Epithelial cell of esophagus (primary cell): ENCODE data around the gene NEAT1.

ENCODE experiments used
- DNase-seq: peaks from one replicate; pipeline ENCODE4 v3.0.0; 2010; ENCODE audit warnings: low read depth
- H3K4me3 ChIP-seq: 2 replicates; pipeline ENCODE4 v1.5.1; 2011; ENCODE audit warnings: mild to moderate bottlenecking, low read length, control low read depth
- TF ChIP-seq, protein P1 (sequence below): IDR thresholded peaks from 2 replicates; pipeline ENCODE4 v1.5.1; 2011; ENCODE audit warnings: low read depth, mild to moderate bottlenecking, low read length, control low read depth, inconsistent platforms; ENCODE audit not compliant: insufficient read depth; ENCODE audit errors: missing control alignments

The NEAT1 gene

DNA sequence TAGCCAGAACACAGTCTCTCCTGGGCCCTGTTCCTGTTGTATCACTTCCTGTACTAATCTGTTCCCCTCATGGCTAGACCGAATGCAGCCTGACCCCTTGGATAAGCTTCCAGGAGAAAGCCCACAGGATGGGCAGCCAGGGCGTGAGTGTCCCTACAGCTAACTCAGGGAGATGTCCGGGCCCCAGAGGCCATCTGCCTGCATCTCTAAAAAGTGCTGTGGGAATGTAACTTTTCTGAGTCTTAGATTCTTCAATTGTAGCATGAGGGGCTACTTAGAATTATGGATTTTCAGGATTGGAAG is 68.5 kb downstream of the NEAT1 start:
- H3K4me3 ChIP-seq: no peak overlapping the region
- DNase-seq: no peak
- TF ChIP-seq, protein P1, sequence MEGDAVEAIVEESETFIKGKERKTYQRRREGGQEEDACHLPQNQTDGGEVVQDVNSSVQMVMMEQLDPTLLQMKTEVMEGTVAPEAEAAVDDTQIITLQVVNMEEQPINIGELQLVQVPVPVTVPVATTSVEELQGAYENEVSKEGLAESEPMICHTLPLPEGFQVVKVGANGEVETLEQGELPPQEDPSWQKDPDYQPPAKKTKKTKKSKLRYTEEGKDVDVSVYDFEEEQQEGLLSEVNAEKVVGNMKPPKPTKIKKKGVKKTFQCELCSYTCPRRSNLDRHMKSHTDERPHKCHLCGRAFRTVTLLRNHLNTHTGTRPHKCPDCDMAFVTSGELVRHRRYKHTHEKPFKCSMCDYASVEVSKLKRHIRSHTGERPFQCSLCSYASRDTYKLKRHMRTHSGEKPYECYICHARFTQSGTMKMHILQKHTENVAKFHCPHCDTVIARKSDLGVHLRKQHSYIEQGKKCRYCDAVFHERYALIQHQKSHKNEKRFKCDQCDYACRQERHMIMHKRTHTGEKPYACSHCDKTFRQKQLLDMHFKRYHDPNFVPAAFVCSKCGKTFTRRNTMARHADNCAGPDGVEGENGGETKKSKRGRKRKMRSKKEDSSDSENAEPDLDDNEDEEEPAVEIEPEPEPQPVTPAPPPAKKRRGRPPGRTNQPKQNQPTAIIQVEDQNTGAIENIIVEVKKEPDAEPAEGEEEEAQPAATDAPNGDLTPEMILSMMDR: no peak

DNA sequence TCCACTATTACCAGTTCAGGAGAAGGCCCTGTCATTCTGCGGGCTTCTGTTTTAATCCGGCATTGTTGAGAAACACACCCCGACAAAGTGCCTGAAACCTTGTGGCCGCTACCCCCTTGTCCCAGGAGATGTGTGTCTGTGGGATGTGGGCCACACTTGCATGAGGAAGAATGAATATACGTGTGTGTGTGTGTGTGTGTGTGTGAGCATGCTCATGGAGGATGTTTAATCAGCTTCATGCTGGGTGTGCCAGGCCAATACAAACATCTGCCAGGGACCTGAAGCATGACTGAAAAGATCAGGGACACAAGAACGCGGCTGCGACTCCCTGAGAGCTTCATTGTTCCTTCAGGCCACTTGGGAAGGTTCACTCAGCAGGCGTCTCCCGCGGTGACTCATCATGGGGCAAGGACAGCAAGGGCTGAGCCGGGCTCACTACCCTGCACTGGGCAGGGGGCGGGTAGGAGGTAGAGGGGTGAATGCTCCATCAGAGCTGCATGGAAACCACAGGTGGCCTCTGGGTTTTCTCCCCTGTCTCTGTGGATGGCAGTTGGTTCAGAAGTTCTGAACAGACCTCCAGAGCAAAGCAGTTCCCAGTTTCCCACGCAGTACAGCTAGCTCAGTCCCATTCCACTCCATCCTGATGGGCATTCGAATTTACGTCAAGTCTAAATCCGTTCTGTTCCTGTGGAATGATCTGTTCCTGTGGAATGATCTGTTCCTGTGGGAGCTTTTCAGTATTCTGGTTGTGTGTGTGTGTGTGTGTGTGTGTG is 69.2 kb downstream of the NEAT1 start:
- H3K4me3 ChIP-seq: peak overlapping the region; percentile 3
- peak; percentile 90 for DNase-seq
- TF ChIP-seq, protein P1: no peak

DNA sequence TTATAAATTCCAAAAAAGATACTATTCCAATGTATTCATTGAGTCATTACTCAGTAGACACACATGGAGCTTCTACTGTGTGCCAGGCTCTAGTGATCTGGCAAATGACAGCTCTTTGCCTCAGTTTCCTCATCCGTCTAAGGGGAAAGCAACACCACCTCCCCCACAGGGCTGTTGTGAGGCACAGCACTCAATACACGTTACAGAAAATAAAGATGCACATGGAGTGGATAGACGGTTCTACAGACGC is 69.7 kb downstream of the NEAT1 start:
- no peak for DNase-seq
- TF ChIP-seq, protein P1: no peak
- H3K4me3 ChIP-seq: no peak overlapping the region

DNA sequence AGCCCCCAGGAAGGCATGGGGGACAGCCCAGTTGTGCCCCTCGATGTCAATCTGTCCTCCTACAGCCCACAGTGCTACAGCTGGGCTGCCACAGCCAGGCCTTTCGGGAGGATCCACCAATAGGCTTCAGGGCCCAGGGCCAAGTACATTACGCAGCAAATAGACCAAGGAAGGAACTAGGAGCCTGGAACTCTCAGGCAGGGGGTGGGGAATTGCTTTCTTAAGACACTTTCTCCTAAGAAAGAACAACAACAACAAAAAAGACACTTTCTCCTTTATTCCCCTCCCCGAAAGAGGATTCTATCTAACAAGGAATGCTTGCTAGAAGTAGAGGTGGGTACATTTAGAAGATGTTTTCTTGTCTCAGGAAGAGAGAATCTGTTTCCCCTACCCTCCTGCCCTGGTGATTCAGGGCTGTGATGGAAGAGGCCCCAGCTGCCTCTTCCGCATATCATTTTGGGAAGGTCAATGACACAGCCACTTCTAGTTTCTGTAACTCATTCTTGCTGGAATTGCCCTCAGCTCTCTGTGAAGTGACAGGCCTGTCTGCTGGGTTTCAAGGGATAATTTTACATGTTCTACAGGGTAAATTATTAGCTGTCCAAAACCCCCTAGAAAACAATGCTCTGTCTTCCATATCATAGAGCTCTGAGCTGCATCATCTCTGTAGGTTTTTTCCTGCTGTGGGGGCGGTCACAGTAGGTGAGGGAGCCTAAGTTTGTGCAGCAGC is 70.2 kb downstream of the NEAT1 start:
- TF ChIP-seq, protein P1: no peak
- peak overlapping the region; percentile 30 for H3K4me3 ChIP-seq
- DNase-seq: peak; percentile 92

DNA sequence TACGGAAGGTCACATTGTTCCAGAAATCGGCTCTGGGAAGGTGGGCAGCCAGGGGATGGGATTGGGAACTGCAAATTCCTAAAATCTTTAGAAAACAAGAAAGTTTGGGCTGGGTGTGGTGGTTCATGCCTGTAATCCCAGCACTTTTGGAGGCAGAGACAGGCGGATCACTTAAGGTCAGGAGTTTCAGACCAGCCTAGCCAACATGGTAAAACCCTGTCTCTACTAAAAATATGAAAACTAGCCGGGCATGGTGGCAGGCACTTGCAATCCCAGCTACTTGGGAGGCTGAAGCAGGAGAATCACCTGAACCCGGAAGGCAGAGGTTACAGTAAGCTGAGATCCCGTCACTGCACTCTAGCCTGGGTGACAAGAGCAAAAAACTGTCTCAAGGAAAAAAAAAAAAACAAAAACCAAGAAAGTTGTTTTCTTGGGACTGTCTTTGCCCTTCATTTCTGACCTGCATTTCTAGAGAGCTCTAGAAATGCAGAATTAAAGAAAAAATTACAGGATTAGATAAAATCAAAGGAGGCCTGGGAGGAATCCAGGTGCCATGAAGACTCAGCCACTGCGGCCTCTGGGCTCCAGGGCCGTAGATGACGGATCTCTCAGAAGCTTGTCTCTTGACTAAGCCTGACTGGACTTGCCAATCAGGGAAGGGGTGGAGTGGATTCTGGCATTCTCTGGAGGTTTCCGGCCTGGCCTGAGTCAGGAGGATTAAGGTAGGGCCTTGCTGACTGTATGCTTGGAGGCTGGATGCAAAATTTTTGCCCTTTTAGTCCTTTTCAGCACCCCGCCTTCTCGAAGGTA is 71.0 kb downstream of the NEAT1 start:
- peak overlapping the region; percentile 30 for H3K4me3 ChIP-seq
- peak; percentile 100 for DNase-seq
- TF ChIP-seq, protein P1: no peak
